ENCODE measurements around the gene ZNF189. TPM values are rescaled to one million over a fixed set of nuclear protein-coding genes. Genes with fewer than 3 reads are reported as not detected.

Gene ZNF189
- total RNA-seq, 6 experiments from 2014 or later: 10.2 to 11.6 (median 11.2) TPM

- peaks cover 7% of the 10 kb centered on the region; the same call in 1 of the 2 replicates for H3K4me1 Mint-ChIP-seq (ENCODE audit: low read depth)
- no peak overlapping the region for H3K4me3 Mint-ChIP-seq
- no peaks in the 10 kb centered on the region for H3K27me3 Mint-ChIP-seq (ENCODE audit: insufficient read depth)
- no peak overlapping the region for H3K27ac Mint-ChIP-seq
- H3K36me3 Mint-ChIP-seq (ENCODE audit: low read depth): no peaks in the 10 kb centered on the region
- DNase-seq: no peak
- H3K9me3 Mint-ChIP-seq: no peaks in the 10 kb centered on the region
- TF ChIP-seq CTCF (IDR thresholded peaks at IDR 0.05): no peak
Measured at GRCh38 chr9:101419863-101420262, 21.2 kb downstream of the ZNF189 start.

DNA sequence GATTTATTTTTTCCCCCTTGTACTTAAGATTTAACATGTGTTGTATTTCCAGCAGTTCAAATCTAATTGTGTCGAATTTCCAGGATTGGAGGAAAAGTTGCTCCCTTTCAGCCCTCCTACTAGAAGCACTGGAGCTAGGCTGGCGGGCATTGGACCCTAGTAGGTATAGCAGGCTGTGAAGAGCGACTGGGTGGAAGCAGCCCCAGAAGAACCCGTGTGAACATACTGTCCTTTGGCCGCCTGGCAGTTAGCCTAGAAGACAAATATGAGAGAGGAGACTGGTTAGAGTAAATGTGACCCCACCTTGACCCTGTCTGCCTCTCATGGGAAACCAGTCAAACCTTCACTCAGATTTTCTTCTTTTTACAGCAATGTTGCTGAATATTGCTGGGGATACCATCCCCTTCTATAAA is 23.0 kb downstream of the ZNF189 start:
- TF ChIP-seq CTCF (IDR thresholded peaks at IDR 0.05): no peak
- Mint-ChIP-seq H3K4me1 (ENCODE audit: low read depth) (peaks cover 7% of the 10 kb centered on the region; the same call in 1 of the 2 replicates), H3K9me3 (no peaks in the 10 kb centered on the region), H3K4me3 (no peak overlapping the region), H3K27me3 (ENCODE audit: insufficient read depth) (peaks cover 3% of the 10 kb centered on the region; the same call in 1 of the 2 replicates), H3K36me3 (ENCODE audit: low read depth) (no peaks in the 10 kb centered on the region), H3K27ac (no peak overlapping the region)
- no peak for DNase-seq

DNA sequence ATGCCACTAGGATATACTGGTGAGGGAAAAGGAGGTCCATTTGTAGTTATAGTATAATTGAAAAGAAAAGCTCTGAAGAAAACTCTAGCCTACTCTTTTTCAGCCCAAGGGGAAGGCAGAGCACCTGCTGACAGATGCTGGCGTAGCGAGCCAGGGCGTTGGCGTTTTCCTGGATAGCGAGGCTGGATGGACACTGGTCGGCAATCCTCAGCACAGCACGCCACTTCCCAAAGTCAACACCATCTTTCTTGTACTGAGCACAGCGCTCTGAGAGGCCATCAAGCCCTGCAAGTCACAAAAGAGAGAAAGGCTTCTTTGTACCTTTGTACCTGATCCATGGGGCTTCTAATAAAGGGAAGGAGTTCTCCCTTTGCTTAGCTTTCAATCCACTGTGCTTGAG is 28.7 kb downstream of the ZNF189 start:
- no peak overlapping the region for H3K27ac Mint-ChIP-seq
- H3K9me3 Mint-ChIP-seq: no peaks in the 10 kb centered on the region
- DNase-seq: no peak
- H3K4me3 Mint-ChIP-seq: no peak overlapping the region
- peaks cover 8% of the 10 kb centered on the region for H3K27me3 Mint-ChIP-seq (ENCODE audit: insufficient read depth)
- TF ChIP-seq CTCF (IDR thresholded peaks at IDR 0.05): no peak
- H3K36me3 Mint-ChIP-seq (ENCODE audit: low read depth): no peaks in the 10 kb centered on the region
- H3K4me1 Mint-ChIP-seq (ENCODE audit: low read depth): no peaks in the 10 kb centered on the region

DNA sequence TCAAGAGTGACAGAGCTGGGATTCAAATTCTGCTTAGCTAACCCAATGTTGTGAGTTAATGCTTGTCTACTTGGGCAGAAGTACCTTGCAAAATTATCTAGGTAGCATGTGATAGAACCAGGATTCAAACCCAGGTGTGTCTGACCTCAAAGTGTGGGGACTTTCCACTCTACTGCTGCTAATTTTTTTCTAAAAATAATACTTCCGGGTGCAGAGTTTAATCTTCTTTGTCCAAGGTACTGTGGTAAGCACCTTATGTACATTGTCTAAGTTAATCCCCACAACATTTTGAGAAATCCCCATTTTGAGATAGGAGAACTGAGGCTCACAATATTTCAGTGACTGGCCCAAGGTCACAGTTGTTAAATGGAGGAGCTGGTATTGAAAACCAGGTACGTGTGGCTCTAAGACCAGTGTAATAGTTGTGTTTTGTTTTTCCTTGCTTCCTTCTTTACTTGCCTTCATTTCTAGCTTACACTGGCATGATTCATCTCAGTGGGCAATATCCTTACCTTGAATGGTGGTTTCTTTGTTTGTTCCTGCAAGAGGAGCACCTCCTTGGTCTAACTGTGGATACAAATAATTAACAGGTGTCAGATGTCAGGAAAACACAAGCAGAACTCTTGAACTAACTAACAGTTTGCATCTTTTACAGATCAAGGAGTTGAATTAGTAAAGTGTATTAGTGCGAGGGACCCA is 29.5 kb downstream of the ZNF189 start:
- Mint-ChIP-seq H3K4me1 (ENCODE audit: low read depth) (no peaks in the 10 kb centered on the region), H3K36me3 (ENCODE audit: low read depth) (no peaks in the 10 kb centered on the region), H3K27me3 (ENCODE audit: insufficient read depth) (peaks cover 8% of the 10 kb centered on the region), H3K4me3 (no peak overlapping the region), H3K9me3 (no peaks in the 10 kb centered on the region), H3K27ac (no peak overlapping the region)
- no peak for TF ChIP-seq CTCF (IDR thresholded peaks at IDR 0.05)
- DNase-seq: no peak

DNA sequence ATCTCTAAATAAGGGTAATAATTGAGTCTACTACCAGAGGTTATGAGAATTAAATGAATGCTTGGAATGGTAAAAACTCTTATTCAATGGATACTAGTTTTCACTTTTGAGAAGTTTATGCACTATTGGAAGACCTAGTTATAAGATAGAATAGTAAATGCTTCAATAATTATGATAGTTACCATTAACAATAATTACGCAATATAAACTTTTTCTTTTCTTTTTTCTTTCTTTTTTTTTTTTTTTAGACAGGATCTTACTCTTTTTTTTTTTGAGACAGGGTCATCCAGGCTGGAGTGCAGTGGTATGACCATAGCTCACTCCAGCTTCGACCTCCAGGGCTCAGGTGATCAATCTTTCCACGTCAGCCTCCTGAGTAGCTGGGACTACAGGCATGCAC is 30.3 kb downstream of the ZNF189 start:
- Mint-ChIP-seq H3K27ac (no peak overlapping the region), H3K9me3 (no peaks in the 10 kb centered on the region), H3K4me3 (no peak overlapping the region), H3K36me3 (ENCODE audit: low read depth) (no peaks in the 10 kb centered on the region), H3K27me3 (ENCODE audit: insufficient read depth) (peaks cover 12% of the 10 kb centered on the region), H3K4me1 (ENCODE audit: low read depth) (no peaks in the 10 kb centered on the region)
- no peak for DNase-seq
- TF ChIP-seq CTCF (IDR thresholded peaks at IDR 0.05): no peak
